Stimulated activated CD8-positive, alpha-beta memory T cell treated with anti-CD3 and anti-CD28 coated beads, Interleukin-15, amount 100 ng/mL, for 24 hours (primary cell): ENCODE data around the gene SUPV3L1.

Experiments
- DNase-seq: peaks from one replicate; pipeline ENCODE4 v3.0.0-alpha.2; 2020; ENCODE audit warnings: low read depth

The SUPV3L1 gene

GRCh38 chr10:69202332-69202731, 22.3 kb downstream of the SUPV3L1 start:
- DNase-seq: no peak

- DNase-seq: no peak
Observed at GRCh38 chr10:69208761-69209160, 28.7 kb downstream of the SUPV3L1 start.

GRCh38 chr10:69209787-69210484, 29.9 kb downstream of the SUPV3L1 start:
- no peak for DNase-seq

GRCh38 chr10:69211104-69211503, 31.1 kb downstream of the SUPV3L1 start:
- DNase-seq: no peak

- no peak for DNase-seq
Observed at GRCh38 chr10:69211524-69211923, 31.5 kb downstream of the SUPV3L1 start.

- no peak for DNase-seq
Observed at GRCh38 chr10:69213591-69214311, 33.7 kb downstream of the SUPV3L1 start.

- no peak for DNase-seq
Observed at GRCh38 chr10:69214666-69215131, 34.7 kb downstream of the SUPV3L1 start.

DNA sequence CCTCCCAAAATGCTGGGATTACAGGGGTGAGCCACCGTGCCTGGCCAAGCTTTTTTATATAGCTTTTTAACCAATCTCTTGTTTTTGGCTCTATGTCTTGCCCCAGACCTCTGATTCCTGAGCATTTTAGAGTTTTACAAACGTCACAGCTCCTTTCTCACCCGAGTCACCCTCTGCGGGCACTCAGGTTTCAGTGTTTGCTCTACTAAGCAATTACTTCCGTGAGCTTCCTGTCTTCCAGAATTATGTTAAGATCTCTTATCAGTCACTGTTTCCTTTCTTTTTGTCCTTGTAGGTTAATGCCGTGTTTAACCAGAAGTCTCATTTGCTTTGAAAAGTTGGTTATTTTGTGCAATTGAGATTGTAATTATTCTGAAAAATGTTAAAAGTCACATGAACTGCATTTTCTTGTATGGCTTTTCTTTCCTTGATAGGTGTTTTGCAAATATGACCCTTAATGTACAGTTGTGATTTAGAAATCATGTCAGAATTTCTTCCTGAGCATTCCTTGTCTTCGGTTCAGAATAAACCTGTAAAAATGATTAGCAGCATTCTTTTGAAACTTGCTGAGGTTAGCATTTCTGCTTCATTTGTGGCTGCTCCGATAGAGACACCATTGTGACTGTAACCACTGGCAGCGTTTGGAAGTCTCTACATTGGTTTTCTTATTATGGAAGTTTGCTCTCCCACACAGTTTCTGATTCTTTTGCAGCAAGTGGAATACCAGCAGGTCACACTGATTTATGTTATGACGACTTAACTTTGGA, 35.6 kb downstream of the SUPV3L1 start:
- no peak for DNase-seq

GRCh38 chr10:69216577-69217118, 36.6 kb downstream of the SUPV3L1 start:
- DNase-seq: no peak

DNA sequence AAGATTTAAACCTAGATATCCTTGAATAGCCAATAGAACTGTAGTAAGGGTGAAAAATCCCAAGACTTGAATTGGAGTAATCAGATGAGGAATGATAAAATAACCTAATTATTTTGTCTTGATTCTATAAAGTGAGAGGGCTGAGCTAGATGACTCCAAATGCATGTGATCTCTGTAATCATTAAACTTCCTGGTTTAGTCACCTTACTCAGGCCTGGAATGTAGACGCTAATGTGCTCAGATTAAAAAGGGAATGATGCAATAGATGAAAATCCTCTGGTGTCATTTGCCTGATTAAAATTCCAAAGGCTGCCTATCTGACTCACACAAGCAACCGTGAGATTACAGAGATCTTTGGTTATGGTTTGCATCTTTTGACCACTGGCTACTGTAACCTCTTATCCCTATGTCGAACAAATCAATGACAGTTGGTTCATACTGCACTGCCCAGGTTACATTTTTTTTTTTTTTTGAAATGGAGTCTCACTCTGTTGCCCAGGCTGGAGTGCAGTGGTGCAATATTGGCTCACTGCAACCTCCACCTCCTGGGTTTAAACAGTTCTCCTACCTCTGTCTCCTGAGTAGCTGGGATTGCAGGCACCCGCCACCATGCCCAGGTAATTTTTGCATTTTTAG, 37.2 kb downstream of the SUPV3L1 start:
- DNase-seq: no peak

DNA sequence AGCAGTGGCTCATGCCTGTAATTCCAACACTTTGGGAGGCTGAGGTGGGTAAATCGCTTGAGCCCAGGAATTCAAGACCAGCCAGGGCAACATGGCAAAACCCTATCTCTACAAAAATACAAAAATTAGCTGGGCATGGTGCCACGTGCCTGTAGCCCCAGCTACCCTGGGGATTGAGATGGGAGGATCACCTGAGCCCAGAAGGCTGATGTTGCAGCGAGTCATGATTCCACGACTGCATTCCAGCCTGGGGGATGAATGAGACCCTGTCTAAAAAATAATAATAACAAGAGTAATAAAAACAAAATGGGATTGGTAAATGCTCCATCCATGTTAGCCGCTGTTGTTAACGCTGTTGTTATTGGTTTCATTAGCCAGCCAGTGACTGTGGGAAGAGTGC, 38.8 kb downstream of the SUPV3L1 start:
- no peak for DNase-seq

- no peak for DNase-seq
Observed at GRCh38 chr10:69220041-69220451, 40.0 kb downstream of the SUPV3L1 start, which contains the start of gene HKDC1. Gene HKDC1 (plus strand): TSS chr10:69220332. CDS start chr10:69220436, 104 bp downstream.

DNA sequence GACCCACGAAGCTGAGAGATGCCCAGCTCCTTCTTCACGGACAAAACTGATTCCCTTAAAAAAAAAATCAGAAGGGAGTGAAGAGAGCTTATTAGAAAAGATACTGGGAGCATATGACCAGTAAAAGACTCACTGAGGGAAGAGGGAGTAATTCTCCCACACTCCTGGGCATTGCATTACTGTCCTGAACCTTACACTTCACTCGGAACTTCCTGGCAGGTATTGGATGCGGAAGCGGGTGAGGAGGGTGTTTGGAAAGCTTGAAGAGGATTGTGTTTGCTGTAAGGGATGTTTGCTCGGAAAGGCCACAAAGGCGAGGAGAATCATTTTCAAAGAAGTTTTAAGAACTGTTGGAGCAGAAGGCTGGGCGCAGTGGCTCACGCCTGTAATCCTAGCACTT, 40.5 kb downstream of the SUPV3L1 start:
- DNase-seq: no peak

- DNase-seq: peak; percentile 23
Observed at GRCh38 chr10:69222157-69223027, 42.4 kb downstream of the SUPV3L1 start.

DNA sequence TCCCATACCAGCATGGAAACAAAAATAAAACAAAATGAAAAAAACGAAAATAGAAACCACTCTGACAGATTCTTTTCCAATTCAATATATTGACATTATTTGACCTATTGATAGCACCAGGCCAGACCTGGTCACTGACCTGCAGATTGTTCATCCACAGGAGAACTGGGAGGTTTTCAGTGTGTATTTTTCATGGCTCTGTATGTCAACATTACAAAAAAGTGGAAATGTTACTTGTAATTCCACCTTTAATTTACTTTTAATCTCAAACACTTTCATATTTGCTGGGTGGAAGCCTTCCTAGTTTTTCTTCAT, 43.0 kb downstream of the SUPV3L1 start:
- no peak for DNase-seq

- DNase-seq: no peak
Observed at GRCh38 chr10:69224862-69225657, 45.0 kb downstream of the SUPV3L1 start.

GRCh38 chr10:69225681-69226080, 45.6 kb downstream of the SUPV3L1 start:
- DNase-seq: no peak

DNA sequence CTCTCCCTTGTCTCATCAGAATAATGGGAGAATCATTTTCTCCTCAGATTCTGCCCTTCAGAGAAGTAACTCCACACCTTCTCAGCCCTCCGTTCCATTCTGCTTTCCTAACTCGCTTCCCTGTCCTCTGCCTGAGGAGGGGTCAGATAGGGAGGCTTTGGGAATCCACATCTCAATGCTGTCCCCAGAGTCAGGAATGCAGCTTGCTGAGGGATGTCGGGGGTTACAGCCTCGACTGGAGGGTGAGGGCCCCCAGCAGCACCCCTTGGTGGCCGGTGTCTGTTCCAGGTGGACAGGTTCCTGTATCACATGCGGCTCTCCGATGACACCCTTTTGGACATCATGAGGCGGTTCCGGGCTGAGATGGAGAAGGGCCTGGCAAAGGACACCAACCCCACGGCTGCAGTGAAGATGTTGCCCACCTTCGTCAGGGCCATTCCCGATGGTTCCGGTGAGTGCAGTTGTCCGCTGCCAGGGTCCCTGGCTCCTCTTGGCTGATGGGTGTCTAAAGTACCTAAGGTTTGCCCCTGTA, 47.0 kb downstream of the SUPV3L1 start:
- no peak for DNase-seq

GRCh38 chr10:69228151-69228550, 48.1 kb downstream of the SUPV3L1 start:
- DNase-seq: no peak

- no peak for DNase-seq
Observed at GRCh38 chr10:69229616-69229916, 49.5 kb downstream of the SUPV3L1 start.
